Breast epithelium (tissue), 4 donors: Measurements from ENCODE around the gene PDZD2. TPM values are rescaled to one million over a fixed set of nuclear protein-coding genes. Genes with fewer than 3 reads are reported as not detected.

ENCODE experiments used
- DNase-seq, 2 donors: peaks; one replicate each; pipeline ENCODE4 v3.0.0-alpha.2; 2019; ENCODE audit warnings: low spot score in 2 of 2
- H3K27ac ChIP-seq, 2 donors: fragments of 200-600 bp; sonication (generic) in 1 of 2; one replicate each; pipeline ENCODE4 v1.5.1; 2016 to 2019; ENCODE audit warnings: mild to moderate bottlenecking in 1 of 2
- H3K27me3 ChIP-seq, 2 donors: fragments of 200-600 bp; sonication (generic) in 1 of 2; one replicate each; pipeline versions ENCODE4 v1.5.1 to v1.6.0; 2017 to 2019; ENCODE audit warnings: control low read depth in 1 of 2, mild to moderate bottlenecking in 1 of 2
- H3K36me3 ChIP-seq: fragments of 200-600 bp; one replicate; pipeline ENCODE4 v1.5.1; 2019
- H3K4me1 ChIP-seq, 2 donors: fragments of 200-600 bp; sonication (generic); one replicate each; pipeline ENCODE4 v1.5.1; 2016 to 2019; ENCODE audit warnings: control low read depth in 1 of 2
- H3K4me3 ChIP-seq, 3 donors: fragments of 200-600 bp; sonication (generic); 1 replicate in 2 of 3; 2 replicates in 1 of 3; pipeline ENCODE4 v1.5.1; 2016 to 2019; ENCODE audit warnings: mild to moderate bottlenecking in 3 of 3, moderate library complexity in 2 of 3
- H3K9me3 ChIP-seq, 2 donors: fragments of 200-600 bp; sonication (generic) in 1 of 2; one replicate each; pipeline ENCODE4 v1.5.1; 2016 to 2019; ENCODE audit warnings: control low read depth in 1 of 2
- POLR2A ChIP-seq: fragments of 450-650 bp; IDR thresholded peaks from one replicate; pipeline ENCODE4 v1.6.1; 2016; ENCODE audit warnings: antibody characterized with exemption, mild to moderate bottlenecking, moderate library complexity
- POLR2AphosphoS5 ChIP-seq, 3 donors: sonication (generic); formaldehyde crosslinking; IDR thresholded peaks; one replicate each; pipeline ENCODE4 v1.6.1; 2017; ENCODE audit warnings: antibody characterized with exemption in 3 of 3
- intact Hi-C: fragments of 100-400 bp; cut with DNase I; formaldehyde crosslinking; loops from one replicate; pipeline ENCODE4 v1.15.1; 2023; ENCODE audit warnings: low total_unique reads
- total RNA-seq, 3 donors: library from RNA; depleted of rRNA; stranded (reverse); fragments of >200 nt; gene quantifications; one replicate each; pipeline ENCODE4 v1.1.0, GENCODE V29; 2016
- TF ChIP-seq, protein P1 (sequence below), 3 donors: fragments of 450-650 bp; IDR thresholded peaks; one replicate each; pipeline ENCODE4 v1.5.1; 2016 to 2017; ENCODE audit warnings: antibody characterized with exemption in 3 of 3, mild to moderate bottlenecking in 3 of 3, moderate library complexity in 3 of 3

PDZD2 gene
- total RNA-seq, 3 donors from 2014 or later: 16.8 to 23.3 (median 17.7) TPM

DNA sequence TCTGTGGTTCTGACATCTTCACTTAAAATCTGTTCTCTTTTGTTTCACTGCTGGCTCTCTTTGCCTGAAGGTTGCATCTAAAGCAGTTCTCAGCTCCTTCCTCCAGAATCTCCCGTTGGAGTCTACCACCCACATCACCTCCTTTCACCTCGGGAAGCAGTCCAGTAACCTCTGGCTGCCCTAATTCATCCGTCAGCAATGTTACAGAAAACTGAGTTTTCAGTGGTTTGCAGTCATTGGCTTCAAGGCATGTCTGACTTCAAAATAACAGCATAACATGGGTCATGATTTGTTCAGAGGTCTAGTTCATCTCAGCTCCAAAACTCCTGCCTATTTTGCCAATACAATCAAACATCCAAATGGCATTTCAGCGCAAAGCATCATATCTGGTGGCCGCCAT lies 427.5 kb downstream of the PDZD2 start:
- no peaks in the 10 kb centered on the region for H3K36me3 ChIP-seq
- H3K4me1 ChIP-seq: no peaks in the 10 kb centered on the region
- no peak for DNase-seq
- H3K9me3 ChIP-seq: no peaks in the 10 kb centered on the region
- intact Hi-C loops: no loop called here
- H3K4me3 ChIP-seq: no peak overlapping the region
- no peaks in the 10 kb centered on the region for H3K27me3 ChIP-seq
- TF ChIP-seq POLR2A (no peak), POLR2AphosphoS5 (IDR thresholded peaks at IDR 0.05) (no peak)
- TF ChIP-seq, protein P1, sequence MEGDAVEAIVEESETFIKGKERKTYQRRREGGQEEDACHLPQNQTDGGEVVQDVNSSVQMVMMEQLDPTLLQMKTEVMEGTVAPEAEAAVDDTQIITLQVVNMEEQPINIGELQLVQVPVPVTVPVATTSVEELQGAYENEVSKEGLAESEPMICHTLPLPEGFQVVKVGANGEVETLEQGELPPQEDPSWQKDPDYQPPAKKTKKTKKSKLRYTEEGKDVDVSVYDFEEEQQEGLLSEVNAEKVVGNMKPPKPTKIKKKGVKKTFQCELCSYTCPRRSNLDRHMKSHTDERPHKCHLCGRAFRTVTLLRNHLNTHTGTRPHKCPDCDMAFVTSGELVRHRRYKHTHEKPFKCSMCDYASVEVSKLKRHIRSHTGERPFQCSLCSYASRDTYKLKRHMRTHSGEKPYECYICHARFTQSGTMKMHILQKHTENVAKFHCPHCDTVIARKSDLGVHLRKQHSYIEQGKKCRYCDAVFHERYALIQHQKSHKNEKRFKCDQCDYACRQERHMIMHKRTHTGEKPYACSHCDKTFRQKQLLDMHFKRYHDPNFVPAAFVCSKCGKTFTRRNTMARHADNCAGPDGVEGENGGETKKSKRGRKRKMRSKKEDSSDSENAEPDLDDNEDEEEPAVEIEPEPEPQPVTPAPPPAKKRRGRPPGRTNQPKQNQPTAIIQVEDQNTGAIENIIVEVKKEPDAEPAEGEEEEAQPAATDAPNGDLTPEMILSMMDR (IDR thresholded peaks at IDR 0.05): no peak
- H3K27ac ChIP-seq: no peak overlapping the region

DNA sequence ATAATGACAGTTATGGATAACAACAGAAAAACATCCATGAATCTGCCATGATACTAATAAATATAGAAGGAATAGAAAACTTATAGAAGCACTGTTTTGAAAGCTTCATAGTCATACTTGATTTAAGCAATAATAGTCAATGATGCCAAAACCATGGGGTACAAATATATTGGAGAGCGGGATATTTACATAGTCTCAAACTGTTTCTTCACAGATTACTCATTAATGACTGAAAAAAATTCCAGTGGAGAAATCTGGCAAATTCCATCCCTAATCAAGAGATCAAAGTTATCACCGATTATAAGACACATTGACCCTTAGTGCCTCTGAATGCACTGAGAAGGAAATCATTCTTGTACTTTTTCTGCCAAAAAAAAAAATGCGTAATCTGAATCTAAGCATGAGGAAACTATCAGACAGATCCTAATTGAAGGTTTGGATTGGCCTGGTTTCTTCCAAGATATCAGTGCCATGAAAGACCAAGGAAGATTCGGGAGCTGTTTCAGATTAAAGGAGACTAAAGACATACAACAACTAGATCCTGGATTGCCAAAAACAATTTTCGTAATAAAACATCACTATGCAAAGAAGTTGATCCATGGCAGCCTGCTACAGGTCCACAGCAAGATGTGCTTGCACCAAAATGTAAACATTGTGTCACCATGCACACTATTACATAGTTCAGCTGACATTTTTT lies 429.0 kb downstream of the PDZD2 start:
- H3K9me3 ChIP-seq: no peaks in the 10 kb centered on the region
- no peak overlapping the region for H3K4me3 ChIP-seq
- H3K27me3 ChIP-seq: no peaks in the 10 kb centered on the region
- no peak overlapping the region for H3K27ac ChIP-seq
- no peaks in the 10 kb centered on the region for H3K4me1 ChIP-seq
- intact Hi-C loops: no loop called here
- TF ChIP-seq, protein P1 (IDR thresholded peaks at IDR 0.05): no peak
- TF ChIP-seq POLR2AphosphoS5 (IDR thresholded peaks at IDR 0.05) (no peak), POLR2A (no peak)
- DNase-seq: no peak
- H3K36me3 ChIP-seq: no peaks in the 10 kb centered on the region

DNA sequence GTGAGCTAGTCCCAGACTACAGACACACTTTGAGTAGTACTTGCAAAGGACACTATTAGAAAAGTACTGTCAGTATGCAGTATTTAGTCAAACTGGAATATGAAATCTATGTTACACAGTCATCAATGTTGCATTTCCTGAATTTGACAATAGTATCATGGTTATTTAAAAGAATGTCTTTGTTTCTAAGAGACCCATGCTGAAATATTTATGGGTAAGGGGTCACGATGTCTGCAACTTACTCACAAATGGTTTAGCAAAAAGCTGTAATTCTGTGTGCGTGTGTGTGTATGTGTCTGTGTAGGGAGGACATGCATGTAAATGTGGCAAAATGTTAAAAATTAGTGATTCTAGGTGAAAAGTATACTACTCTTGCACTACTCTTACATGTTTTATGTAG lies 429.6 kb downstream of the PDZD2 start:
- no peak overlapping the region for H3K27ac ChIP-seq
- H3K27me3 ChIP-seq: no peaks in the 10 kb centered on the region
- H3K4me1 ChIP-seq: no peaks in the 10 kb centered on the region
- no peak overlapping the region for H3K4me3 ChIP-seq
- TF ChIP-seq POLR2A (no peak), POLR2AphosphoS5 (IDR thresholded peaks at IDR 0.05) (no peak)
- TF ChIP-seq, protein P1 (IDR thresholded peaks at IDR 0.05): no peak
- no peaks in the 10 kb centered on the region for H3K9me3 ChIP-seq
- intact Hi-C loops: no loop called here
- DNase-seq: no peak
- H3K36me3 ChIP-seq: no peaks in the 10 kb centered on the region

DNA sequence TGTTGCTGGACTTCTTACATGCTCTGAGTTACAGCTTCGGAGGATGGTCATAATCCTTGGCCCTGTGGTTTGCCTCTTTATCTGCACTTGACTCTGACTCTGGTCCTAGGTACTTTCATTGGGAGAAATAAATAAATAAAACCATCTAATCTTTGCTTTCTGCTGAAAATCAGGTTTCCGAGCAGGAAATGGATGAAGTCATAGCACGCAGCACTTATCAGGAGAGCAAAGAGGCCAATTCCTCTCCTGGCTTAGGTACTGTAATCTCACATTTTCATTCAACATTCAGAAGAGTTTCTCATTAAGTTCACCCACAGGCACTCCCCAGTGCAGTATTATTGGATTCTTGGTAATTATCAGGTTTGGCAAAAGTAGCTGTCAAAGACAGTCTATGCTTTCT lies 430.5 kb downstream of the PDZD2 start:
- Histone ChIP-seq H3K4me3 (no peak overlapping the region), H3K36me3 (no peaks in the 10 kb centered on the region), H3K4me1 (no peaks in the 10 kb centered on the region), H3K27me3 (no peaks in the 10 kb centered on the region), H3K27ac (no peak overlapping the region), H3K9me3 (no peaks in the 10 kb centered on the region)
- TF ChIP-seq, protein P1 (IDR thresholded peaks at IDR 0.05): no peak
- TF ChIP-seq POLR2AphosphoS5 (IDR thresholded peaks at IDR 0.05): no peak
- TF ChIP-seq POLR2A: no peak
- intact Hi-C loops: no loop called here
- no peak for DNase-seq

DNA sequence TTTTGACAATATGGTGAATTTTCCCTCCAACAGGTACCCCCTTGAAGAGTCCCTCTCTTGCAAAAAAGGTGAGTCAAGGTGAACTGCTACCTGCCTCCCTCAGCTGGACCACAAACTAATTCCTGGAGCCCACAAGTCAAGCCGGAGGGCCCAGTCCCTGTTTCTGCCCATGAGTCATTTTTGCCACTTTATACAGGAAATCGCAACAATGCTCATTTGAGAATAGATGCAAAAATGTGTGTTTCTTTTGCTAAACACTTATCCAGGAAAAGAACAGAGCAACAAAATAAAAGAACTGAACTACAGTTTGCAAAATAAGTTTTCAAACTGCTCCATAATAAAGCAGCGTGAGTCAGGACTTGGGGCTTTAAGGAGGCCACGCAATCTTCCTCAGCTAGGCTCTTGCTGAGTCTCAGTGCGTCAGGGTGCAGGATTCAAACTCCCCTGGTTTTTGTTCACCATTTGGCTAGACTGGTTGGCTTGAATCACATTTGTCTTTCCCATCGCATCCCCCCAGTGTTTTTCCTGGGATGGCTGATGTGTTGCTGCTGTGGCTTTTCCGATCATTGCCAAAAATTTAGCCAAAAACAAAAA lies 432.5 kb downstream of the PDZD2 start:
- no peaks in the 10 kb centered on the region for H3K27me3 ChIP-seq
- H3K4me1 ChIP-seq: no peaks in the 10 kb centered on the region
- no peaks in the 10 kb centered on the region for H3K36me3 ChIP-seq
- intact Hi-C loops: no loop called here
- no peak for DNase-seq
- no peaks in the 10 kb centered on the region for H3K9me3 ChIP-seq
- no peak overlapping the region for H3K27ac ChIP-seq
- no peak overlapping the region for H3K4me3 ChIP-seq
- TF ChIP-seq POLR2AphosphoS5 (IDR thresholded peaks at IDR 0.05) (no peak), POLR2A (no peak)
- TF ChIP-seq, protein P1 (IDR thresholded peaks at IDR 0.05): no peak
